ENCODE measurements around the gene ASPG.

The ASPG gene

DNA sequence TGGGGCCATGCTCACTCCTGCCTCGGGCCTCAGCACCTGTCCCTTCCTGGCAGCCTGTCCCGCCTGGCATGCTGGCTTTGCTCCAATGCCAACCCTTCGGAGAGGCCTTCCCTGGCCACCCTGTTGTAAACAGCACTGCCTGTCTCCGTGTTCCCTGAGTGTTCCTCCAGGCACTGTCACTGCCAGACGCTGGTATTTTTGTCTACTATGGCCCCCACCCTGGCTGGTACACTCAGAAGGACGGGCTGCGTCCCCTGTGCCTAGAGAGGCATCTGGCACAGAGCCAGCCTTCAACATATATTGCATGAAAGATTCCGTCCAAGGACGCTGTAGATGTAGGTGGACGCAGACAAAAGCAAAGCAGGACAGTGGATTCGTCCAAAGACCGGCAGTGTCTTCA is 2.7 kb upstream of the ASPG start:
- no peak for DNase-seq
- H3K27me3 ChIP-seq (ENCODE audit: insufficient read depth, low read depth, severe bottlenecking): no peaks in the 10 kb centered on the region
- H3K36me3 ChIP-seq: no peaks in the 10 kb centered on the region
- no peak overlapping the region for H3K27ac ChIP-seq
- H3K4me3 ChIP-seq (ENCODE audit: low read depth, low read length): no peak overlapping the region
- TF ChIP-seq, protein P1, sequence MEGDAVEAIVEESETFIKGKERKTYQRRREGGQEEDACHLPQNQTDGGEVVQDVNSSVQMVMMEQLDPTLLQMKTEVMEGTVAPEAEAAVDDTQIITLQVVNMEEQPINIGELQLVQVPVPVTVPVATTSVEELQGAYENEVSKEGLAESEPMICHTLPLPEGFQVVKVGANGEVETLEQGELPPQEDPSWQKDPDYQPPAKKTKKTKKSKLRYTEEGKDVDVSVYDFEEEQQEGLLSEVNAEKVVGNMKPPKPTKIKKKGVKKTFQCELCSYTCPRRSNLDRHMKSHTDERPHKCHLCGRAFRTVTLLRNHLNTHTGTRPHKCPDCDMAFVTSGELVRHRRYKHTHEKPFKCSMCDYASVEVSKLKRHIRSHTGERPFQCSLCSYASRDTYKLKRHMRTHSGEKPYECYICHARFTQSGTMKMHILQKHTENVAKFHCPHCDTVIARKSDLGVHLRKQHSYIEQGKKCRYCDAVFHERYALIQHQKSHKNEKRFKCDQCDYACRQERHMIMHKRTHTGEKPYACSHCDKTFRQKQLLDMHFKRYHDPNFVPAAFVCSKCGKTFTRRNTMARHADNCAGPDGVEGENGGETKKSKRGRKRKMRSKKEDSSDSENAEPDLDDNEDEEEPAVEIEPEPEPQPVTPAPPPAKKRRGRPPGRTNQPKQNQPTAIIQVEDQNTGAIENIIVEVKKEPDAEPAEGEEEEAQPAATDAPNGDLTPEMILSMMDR (IDR thresholded peaks at IDR 0.05; ENCODE audit: low read depth, low read length): no peak
- H3K9me3 ChIP-seq (ENCODE audit: severe bottlenecking): no peaks in the 10 kb centered on the region

DNA sequence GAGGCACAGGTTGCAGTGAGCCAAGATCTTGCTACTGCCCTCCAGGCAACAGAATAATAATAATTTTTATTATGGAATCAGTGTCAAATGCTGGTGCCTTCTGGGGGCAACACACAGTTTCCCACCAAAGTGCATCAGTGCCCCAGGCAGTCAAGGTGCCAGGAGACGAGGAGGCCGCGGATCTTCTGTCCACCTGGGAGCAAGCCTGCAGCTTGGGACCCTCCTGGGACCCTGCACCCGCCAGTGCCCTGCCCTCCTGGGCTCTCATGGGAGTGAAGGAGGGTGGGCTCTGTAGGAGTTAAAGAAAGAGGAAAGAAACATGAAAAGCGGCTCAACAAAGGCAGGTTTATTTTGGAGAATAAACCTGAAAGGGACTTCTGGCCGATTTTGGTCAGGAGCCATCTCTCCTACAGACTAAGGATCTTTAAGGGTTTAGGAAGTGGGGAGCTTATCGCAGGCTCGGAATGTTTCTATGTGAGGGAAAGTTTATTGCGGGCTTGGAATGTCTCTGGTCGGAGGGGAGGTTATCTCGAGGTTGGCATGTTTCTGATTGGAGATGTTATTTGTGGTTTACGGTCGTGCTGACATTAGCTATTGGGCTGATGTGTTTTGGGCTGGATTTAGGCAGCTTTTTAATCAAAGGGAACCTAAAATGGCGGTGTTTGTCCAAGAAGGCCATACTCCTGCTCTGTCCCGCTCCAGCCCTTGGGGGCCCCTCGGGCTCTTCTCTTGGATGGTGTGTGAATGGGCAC is 1.1 kb upstream of the ASPG start:
- TF ChIP-seq, protein P1 (IDR thresholded peaks at IDR 0.05; ENCODE audit: low read depth, low read length): no peak
- Histone ChIP-seq H3K36me3 (no peaks in the 10 kb centered on the region), H3K4me3 (ENCODE audit: low read depth, low read length) (no peak overlapping the region), H3K27ac (no peak overlapping the region), H3K9me3 (ENCODE audit: severe bottlenecking) (no peaks in the 10 kb centered on the region), H3K27me3 (ENCODE audit: insufficient read depth, low read depth, severe bottlenecking) (no peaks in the 10 kb centered on the region)
- DNase-seq: no peak

DNA sequence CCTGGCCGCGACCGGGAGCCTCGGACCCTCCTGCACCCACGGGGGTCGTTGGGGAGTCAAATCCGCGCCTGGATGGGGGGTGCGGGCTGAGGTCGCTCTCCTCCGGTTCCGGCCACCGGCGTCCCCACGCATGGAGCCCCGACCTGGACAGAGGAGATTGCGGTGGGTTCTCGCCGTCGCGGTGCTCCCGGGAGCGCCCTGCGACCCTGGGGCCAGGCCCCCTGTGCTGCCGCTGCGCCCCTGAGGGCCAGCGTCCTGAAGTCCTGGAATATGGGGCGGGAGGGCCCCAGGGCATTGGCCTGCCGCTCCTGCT is 345 bp downstream of the ASPG start:
- no peaks in the 10 kb centered on the region for H3K27me3 ChIP-seq (ENCODE audit: insufficient read depth, low read depth, severe bottlenecking)
- H3K36me3 ChIP-seq: no peaks in the 10 kb centered on the region
- TF ChIP-seq, protein P1 (IDR thresholded peaks at IDR 0.05; ENCODE audit: low read depth, low read length): no peak
- no peak overlapping the region for H3K27ac ChIP-seq
- H3K4me3 ChIP-seq (ENCODE audit: low read depth, low read length): no peak overlapping the region
- peaks cover 3% of the 10 kb centered on the region for H3K9me3 ChIP-seq (ENCODE audit: severe bottlenecking)
- no peak for DNase-seq

DNA sequence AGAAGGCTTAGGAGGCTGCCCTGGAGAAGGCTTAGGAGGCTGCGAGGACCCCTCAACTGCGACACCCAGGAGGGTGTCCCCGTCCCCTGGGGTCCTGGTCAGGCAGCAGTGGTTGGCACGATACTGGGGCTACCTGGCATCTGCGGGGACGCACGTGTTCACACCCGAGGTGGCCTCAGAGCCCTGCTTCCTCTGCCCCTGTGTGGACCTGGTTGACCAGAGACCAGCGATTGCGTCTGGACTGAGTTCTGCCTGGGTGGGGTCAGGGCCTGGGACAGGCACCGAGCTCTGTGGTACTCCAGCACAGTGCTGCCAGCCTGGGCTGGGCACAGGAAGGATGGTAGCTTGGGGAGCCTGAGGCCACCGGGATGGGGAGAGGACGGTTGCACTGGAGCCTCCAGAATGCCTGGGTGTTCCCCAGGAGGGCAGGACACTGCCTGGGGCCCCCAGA is 735 bp downstream of the ASPG start:
- no peaks in the 10 kb centered on the region for H3K36me3 ChIP-seq

DNA sequence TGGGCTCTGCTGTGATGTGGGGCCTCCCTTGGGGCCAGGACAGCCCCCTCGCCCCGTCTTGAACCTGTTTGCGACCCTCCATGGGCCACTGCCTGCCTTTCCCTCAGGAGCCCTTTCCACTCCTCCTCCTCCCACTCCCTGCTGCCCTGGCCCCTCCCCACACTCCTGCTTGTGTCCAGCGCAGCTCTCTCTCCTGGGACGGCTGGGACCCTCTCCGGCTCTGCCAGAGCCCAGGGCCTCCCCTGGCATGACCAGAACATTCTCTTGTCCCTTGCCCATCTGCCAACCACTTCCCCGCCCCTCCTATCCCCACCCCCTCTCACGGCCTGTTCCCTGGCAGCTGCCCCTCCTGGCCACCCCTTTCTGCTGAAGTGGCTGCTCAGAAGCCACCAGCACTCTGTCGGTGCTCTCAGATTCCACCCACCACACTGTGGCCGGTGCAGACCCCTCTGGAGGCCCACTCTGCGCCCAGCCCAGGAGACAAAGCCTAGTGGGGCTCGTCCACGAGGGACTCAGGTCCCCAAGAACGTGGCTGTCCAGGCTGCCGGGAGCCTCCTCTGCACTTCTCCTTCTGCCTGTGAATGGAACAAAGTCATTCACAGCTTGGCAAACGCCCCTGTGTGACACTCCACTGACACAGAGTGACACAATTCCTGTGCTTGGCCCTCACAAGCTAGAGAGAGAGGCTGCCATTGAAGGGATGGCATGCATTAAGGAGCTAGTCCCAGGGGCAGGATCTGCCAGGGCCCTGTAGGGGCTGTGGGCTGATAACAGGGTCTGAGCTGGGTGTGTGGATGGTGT is 1.4 kb downstream of the ASPG start:
- no peak overlapping the region for H3K4me3 ChIP-seq (ENCODE audit: low read depth, low read length)
- no peak overlapping the region for H3K27ac ChIP-seq

More for the DNA sequence above, 735 bp downstream of the ASPG start:
- no peak for DNase-seq
- TF ChIP-seq, protein P1 (IDR thresholded peaks at IDR 0.05; ENCODE audit: low read depth, low read length): no peak
- peaks cover 3% of the 10 kb centered on the region for H3K9me3 ChIP-seq (ENCODE audit: severe bottlenecking)
- H3K27me3 ChIP-seq (ENCODE audit: insufficient read depth, low read depth, severe bottlenecking): no peaks in the 10 kb centered on the region
- no peak overlapping the region for H3K4me3 ChIP-seq (ENCODE audit: low read depth, low read length)
- H3K27ac ChIP-seq: no peak overlapping the region

More for the DNA sequence above, 1.4 kb downstream of the ASPG start:
- no peaks in the 10 kb centered on the region for H3K36me3 ChIP-seq
- peaks cover 3% of the 10 kb centered on the region for H3K9me3 ChIP-seq (ENCODE audit: severe bottlenecking)
- H3K27me3 ChIP-seq (ENCODE audit: insufficient read depth, low read depth, severe bottlenecking): no peaks in the 10 kb centered on the region
- TF ChIP-seq, protein P1 (IDR thresholded peaks at IDR 0.05; ENCODE audit: low read depth, low read length): no peak
- DNase-seq: no peak

Data from WERI-Rb-1 (cell line).